GM18867 (cell line): ENCODE data around the gene GGTLC1.
A peak's percentile ranks its signal among the peaks of the same experiment; 100 is the strongest.

Experiments used
- ATAC-seq: cut with Tn5 transposase; IDR thresholded peaks from one replicate; pipeline ENCODE4 v1.9.1; 2021; ENCODE audit warnings: mild to moderate bottlenecking, moderate library complexity; ENCODE audit not compliant: unreplicated experiment

Gene GGTLC1

GRCh38 chr20:23988561-23988960 is at the start of gene GGTLC1:
Gene GGTLC1 (minus strand): TSS chr20:23988779. CDS start chr20:23986611, 2,168 bp downstream.
- no peak for ATAC-seq

GRCh38 chr20:24034820-24035219 is 46.2 kb upstream of the GGTLC1 start:
- ATAC-seq = no peak

GRCh38 chr20:24033565-24033964 is 45.0 kb upstream of the GGTLC1 start:
- no peak for ATAC-seq

GRCh38 chr20:24033151-24033550 is 44.6 kb upstream of the GGTLC1 start:
- ATAC-seq = no peak

- ATAC-seq = no peak
Observed at GRCh38 chr20:24032400-24032898, 43.9 kb upstream of the GGTLC1 start.

- ATAC-seq = peak; percentile 73
Observed at GRCh38 chr20:24027229-24027628, 38.6 kb upstream of the GGTLC1 start.

GRCh38 chr20:24022621-24023180 is 34.1 kb upstream of the GGTLC1 start:
- ATAC-seq = no peak

GRCh38 chr20:24018796-24019195 is 30.2 kb upstream of the GGTLC1 start:
- ATAC-seq = no peak

GRCh38 chr20:24017458-24017755 is 28.8 kb upstream of the GGTLC1 start:
- no peak for ATAC-seq

GRCh38 chr20:24016607-24017457 is 28.3 kb upstream of the GGTLC1 start:
- ATAC-seq = no peak

GRCh38 chr20:24013953-24014352 is 25.4 kb upstream of the GGTLC1 start:
- ATAC-seq = no peak

- no peak for ATAC-seq
Observed at GRCh38 chr20:24011282-24011681, 22.7 kb upstream of the GGTLC1 start.

- ATAC-seq = no peak
Observed at GRCh38 chr20:24007758-24008157, 19.2 kb upstream of the GGTLC1 start.

GRCh38 chr20:24007073-24007595 is 18.6 kb upstream of the GGTLC1 start:
- ATAC-seq = no peak

GRCh38 chr20:24006626-24007025 is 18.0 kb upstream of the GGTLC1 start:
- ATAC-seq = no peak

- no peak for ATAC-seq
Observed at GRCh38 chr20:24004471-24004870, 15.9 kb upstream of the GGTLC1 start.

GRCh38 chr20:24002896-24003295 is 14.3 kb upstream of the GGTLC1 start:
- ATAC-seq = no peak

GRCh38 chr20:24001712-24002405 is 13.3 kb upstream of the GGTLC1 start:
- no peak for ATAC-seq

- ATAC-seq = no peak
Observed at GRCh38 chr20:23998844-23999243, 10.3 kb upstream of the GGTLC1 start.

GRCh38 chr20:23998392-23998791 is 9.8 kb upstream of the GGTLC1 start:
- no peak for ATAC-seq

GRCh38 chr20:23995905-23996666 is 7.5 kb upstream of the GGTLC1 start:
- ATAC-seq = no peak
